ENCODE results near the gene NKX1-2.
A peak's percentile ranks its signal among the peaks of the same experiment; 100 is the strongest.

DNA sequence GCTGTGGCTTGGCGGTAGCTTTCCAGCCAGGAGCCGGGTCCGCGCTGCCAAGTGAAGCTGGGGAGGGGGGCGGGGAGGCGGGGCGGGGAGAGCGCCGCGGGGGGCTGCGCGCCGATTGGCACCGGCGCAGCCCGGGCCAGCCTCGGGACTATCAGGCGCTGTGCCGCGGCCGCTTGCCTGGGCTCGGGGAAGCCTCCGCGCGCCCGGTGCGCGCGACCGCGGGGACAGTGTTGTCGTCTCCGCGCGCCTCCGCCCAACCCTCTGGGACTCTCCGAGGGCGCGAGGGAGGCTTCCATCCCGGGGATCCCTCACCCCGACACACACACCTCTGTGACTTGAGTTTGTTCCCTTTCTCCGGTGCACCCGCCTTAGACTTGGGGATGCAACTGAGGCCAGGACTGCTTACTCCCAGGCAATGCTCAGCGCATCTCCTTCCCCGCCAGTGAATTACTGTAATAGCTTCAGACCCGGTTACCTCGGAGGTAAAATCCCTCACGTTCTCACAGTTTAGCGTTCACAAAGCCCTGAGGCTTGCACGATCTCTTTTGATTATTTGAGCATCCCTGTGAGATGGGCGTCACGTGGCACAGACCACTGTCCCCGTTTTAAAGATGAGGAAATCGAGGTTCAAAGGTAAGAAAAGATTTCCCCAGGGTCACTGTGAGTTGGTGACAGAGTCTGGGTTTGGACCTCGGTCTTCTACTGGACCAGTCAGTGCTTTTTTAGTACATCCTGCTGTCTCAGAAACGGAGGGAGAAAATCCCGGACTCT lies at the start of gene NKX1-2:
- TF ChIP-seq ATF2 (IDR thresholded peaks at IDR 0.05; ENCODE audit: low read length) (no peak), CTBP2 (IDR thresholded peaks at IDR 0.05; ENCODE audit: borderline replicate concordance, insufficient read depth, insufficient read length, low read length) (no peak), SRF (IDR thresholded peaks at IDR 0.05; ENCODE audit: low read depth, low read length) (no peak), POLR2AphosphoS5 (IDR thresholded peaks at IDR 0.05; ENCODE audit: low read depth, low read length) (no peak), GABPA (IDR thresholded peaks at IDR 0.05; ENCODE audit: borderline replicate concordance, insufficient read depth, low read length) (no peak), RFX5 (IDR thresholded peaks at IDR 0.05; ENCODE audit: borderline replicate concordance, low read depth, low read length) (no peak), POLR2A (IDR thresholded peaks at IDR 0.05; ENCODE audit: control extremely low read depth in 1 of 2, low read depth in 2 of 2, low read length in 2 of 2) (no peak), CHD1 (IDR thresholded peaks at IDR 0.05; ENCODE audit: low read depth, low read length) (no peak), EP300 (IDR thresholded peaks at IDR 0.05; ENCODE audit: borderline replicate concordance in 1 of 2, low read depth in 2 of 2, low read length in 2 of 2) (no peak), SIN3A (conservative IDR thresholded peaks at IDR 0.05 in 1 of 2, IDR thresholded peaks at IDR 0.05 in 1 of 2; ENCODE audit: low read depth in 1 of 2, low read length in 2 of 2) (0 out of 4 replicates have a peak, but pooled peaks of 1 of the 2 experiments have one; percentile 17), JUND (IDR thresholded peaks at IDR 0.05; ENCODE audit: low read length) (no peak), USF2 (IDR thresholded peaks at IDR 0.05; ENCODE audit: low read length) (no peak)
- TF ChIP-seq, protein P1, sequence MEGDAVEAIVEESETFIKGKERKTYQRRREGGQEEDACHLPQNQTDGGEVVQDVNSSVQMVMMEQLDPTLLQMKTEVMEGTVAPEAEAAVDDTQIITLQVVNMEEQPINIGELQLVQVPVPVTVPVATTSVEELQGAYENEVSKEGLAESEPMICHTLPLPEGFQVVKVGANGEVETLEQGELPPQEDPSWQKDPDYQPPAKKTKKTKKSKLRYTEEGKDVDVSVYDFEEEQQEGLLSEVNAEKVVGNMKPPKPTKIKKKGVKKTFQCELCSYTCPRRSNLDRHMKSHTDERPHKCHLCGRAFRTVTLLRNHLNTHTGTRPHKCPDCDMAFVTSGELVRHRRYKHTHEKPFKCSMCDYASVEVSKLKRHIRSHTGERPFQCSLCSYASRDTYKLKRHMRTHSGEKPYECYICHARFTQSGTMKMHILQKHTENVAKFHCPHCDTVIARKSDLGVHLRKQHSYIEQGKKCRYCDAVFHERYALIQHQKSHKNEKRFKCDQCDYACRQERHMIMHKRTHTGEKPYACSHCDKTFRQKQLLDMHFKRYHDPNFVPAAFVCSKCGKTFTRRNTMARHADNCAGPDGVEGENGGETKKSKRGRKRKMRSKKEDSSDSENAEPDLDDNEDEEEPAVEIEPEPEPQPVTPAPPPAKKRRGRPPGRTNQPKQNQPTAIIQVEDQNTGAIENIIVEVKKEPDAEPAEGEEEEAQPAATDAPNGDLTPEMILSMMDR (IDR thresholded peaks at IDR 0.05; ENCODE audit: control extremely low read depth in 1 of 3, insufficient read depth in 1 of 3, low read depth in 1 of 3, low read length in 3 of 3) = no peak
- TF ChIP-seq, protein P2, sequence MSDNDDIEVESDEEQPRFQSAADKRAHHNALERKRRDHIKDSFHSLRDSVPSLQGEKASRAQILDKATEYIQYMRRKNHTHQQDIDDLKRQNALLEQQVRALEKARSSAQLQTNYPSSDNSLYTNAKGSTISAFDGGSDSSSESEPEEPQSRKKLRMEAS (IDR thresholded peaks at IDR 0.05) = 0 out of 2 replicates have a peak, but pooled peaks have one; percentile 12

Measured in H1 (cell line).